ENCODE results near the gene SULT1A2.
"Not testable (repeated sequence)": the region's sequence is repeated elsewhere in the genome, so short reads cannot be mapped to it uniquely, and the experiment has no call there.

SULT1A2 gene

DNA sequence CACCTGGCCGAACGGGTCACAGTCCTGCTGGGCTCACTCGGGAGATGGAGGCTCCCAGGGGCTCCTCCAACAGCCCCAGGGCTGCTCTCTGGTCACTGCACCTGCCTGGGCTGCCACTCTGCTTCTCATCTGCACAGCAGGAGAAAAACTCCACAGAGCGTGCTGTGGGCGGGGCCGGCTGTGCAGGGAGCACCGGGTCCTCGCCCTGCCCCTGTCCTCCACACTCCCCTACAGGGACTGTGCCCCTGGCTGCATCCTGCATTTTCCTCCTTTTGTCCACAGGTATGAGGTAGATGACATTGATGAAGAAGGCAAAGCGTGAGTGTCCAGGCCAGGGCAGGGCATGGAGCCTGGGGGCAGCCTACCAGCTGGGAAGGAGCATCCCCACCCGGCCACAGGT lies 5.2 kb upstream of the SULT1A2 start:
- not testable (repeated sequence) for H3K4me3 Mint-ChIP-seq, ATAC-seq, H3K27ac Mint-ChIP-seq, DNase-seq, H3K9me3 Mint-ChIP-seq, H3K27me3 Mint-ChIP-seq
- H3K4me1 Mint-ChIP-seq: peaks cover 12% of the 10 kb centered on the region

GRCh38 chr16:28601589-28601988 lies 4.7 kb upstream of the SULT1A2 start:
- not testable (repeated sequence) for ATAC-seq, H3K9me3 Mint-ChIP-seq, H3K27ac Mint-ChIP-seq, H3K27me3 Mint-ChIP-seq, DNase-seq
- peaks cover 16% of the 10 kb centered on the region for H3K4me1 Mint-ChIP-seq
- H3K4me3 Mint-ChIP-seq: peak overlapping the region; percentile 26 to 44

- not testable (repeated sequence) for H3K27me3 Mint-ChIP-seq, H3K27ac Mint-ChIP-seq, H3K4me3 Mint-ChIP-seq, H3K9me3 Mint-ChIP-seq, DNase-seq
- ATAC-seq: peak; percentile 2
- peaks cover 22% of the 10 kb centered on the region for H3K4me1 Mint-ChIP-seq
These were observed 4.1 kb upstream of the SULT1A2 start for GRCh38 chr16:28600965-28601364.

- H3K27me3 Mint-ChIP-seq, H3K4me3 Mint-ChIP-seq, DNase-seq, H3K9me3 Mint-ChIP-seq, H3K27ac Mint-ChIP-seq: not testable (repeated sequence)
- peaks cover 23% of the 10 kb centered on the region for H3K4me1 Mint-ChIP-seq
- peak; percentile 93 for ATAC-seq
These were observed 2.8 kb upstream of the SULT1A2 start for GRCh38 chr16:28599377-28600285.

DNA sequence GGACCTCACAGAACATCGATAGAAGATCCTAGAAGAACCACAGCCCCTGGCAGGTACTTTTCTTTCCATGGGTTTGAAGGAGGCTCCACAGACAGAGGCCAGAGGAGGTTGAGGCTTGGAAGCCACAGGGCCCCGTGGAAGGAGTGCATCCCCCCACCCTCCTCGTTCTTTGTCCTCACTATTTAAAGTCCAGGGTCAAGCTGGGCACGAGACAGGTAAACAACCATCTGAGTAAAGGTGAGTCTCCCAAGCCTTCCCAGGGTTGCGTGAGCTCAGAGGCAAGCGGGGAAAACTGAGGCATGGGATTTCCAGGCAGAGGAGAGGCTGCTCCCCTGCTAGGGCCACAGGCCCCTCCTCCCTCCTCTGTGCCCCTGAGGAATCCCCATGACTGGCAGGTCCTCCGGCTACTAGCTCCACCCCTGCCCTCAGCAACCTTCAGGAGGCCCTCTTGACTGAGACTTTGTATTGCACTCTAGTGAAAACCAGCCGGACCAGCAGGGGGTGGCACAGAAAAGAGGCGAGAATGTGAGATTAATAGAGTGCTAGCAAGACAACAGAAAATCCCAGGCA lies 927 bp upstream of the SULT1A2 start:
- Mint-ChIP-seq H3K9me3 (no peaks in the 10 kb centered on the region), H3K27ac (peak overlapping the region in 1 of 2 donors; percentile 45), H3K4me1 (peaks cover 30% of the 10 kb centered on the region), H3K27me3 (no peaks in the 10 kb centered on the region), H3K4me3 (no peak overlapping the region)
- ATAC-seq (no peak), DNase-seq (no peak)

- H3K27ac Mint-ChIP-seq: no peak overlapping the region
- H3K4me3 Mint-ChIP-seq: no peak overlapping the region
- H3K27me3 Mint-ChIP-seq: no peaks in the 10 kb centered on the region
- peaks cover 30% of the 10 kb centered on the region for H3K4me1 Mint-ChIP-seq
- no peak for ATAC-seq
- H3K9me3 Mint-ChIP-seq: no peaks in the 10 kb centered on the region
- no peak for DNase-seq
These were observed 677 bp downstream of the SULT1A2 start for GRCh38 chr16:28596115-28596630.

DNA sequence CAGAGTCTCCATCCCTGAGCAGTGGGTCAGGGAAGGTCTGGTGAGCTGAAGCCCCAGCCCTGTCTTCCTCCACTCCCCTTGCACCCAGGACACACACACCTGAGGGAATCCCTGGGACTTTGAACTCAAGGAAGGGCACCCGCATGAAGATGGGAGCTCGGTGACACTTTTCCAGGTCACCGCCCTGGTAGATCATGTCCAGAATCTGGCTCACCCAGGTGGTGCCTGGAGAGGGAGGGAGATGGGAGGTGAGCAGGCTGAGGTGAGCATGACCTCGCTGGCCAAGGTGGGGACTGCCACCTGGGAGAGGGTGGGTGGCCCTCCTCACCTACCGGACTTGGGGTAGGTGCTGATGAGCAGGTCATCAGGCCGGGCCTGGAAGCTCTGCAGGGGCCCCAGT lies 1.4 kb downstream of the SULT1A2 start:
- peak overlapping the region in 1 of 2 donors; percentile 71 for H3K27ac Mint-ChIP-seq
- not testable (repeated sequence) for H3K27me3 Mint-ChIP-seq

DNA sequence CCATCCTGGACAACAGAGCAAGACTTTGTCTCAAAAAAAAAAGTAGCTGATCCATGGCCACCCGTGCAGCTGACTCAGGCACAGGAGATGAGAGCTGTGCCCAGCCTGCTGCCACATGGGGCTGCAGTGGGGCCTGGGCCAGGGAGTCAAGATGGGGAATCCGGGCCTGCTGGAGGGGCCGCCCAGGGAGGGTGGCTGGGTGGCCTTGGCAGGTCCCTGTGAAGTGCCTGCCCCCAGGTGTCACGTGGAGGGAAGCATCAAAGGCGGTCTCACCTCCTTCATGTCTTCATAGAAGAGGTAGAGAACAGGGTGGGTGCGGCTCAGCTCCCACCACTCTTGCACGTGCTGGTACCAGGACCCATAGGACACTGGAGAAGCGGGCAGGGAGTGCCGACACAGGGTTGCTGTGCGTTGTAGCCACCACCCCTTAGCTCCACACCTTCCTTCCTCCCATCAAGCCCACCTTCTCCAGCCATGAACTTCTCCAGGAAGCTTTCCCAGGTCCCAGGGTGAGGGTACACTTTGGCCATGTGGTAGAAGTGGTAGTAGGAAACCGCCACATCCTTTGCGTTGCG lies 3.8 kb downstream of the SULT1A2 start:
- Mint-ChIP-seq H3K9me3 (no peaks in the 10 kb centered on the region), H3K27me3 (no peaks in the 10 kb centered on the region), H3K4me1 (peaks cover 29% of the 10 kb centered on the region), H3K27ac (peak overlapping the region in 1 of 2 donors; percentile 67), H3K4me3 (no peak overlapping the region)
- DNase-seq: no peak
- ATAC-seq: peak; percentile 26

More for the DNA sequence above, 1.4 kb downstream of the SULT1A2 start:
- H3K9me3 Mint-ChIP-seq, DNase-seq, H3K4me3 Mint-ChIP-seq, ATAC-seq: not testable (repeated sequence)
- peaks cover 30% of the 10 kb centered on the region for H3K4me1 Mint-ChIP-seq

- H3K4me3 Mint-ChIP-seq: peak overlapping the region in 1 of 2 donors; percentile 45
- no peak for DNase-seq
- no peak for ATAC-seq
- H3K4me1 Mint-ChIP-seq: peaks cover 23% of the 10 kb centered on the region
- H3K27me3 Mint-ChIP-seq: no peaks in the 10 kb centered on the region
- H3K9me3 Mint-ChIP-seq: no peaks in the 10 kb centered on the region
- no peak overlapping the region for H3K27ac Mint-ChIP-seq
These were observed 4.3 kb downstream of the SULT1A2 start for GRCh38 chr16:28592511-28592910.

GRCh38 chr16:28591355-28591754 lies 5.5 kb downstream of the SULT1A2 start:
- Mint-ChIP-seq H3K4me1 (peaks cover 11% of the 10 kb centered on the region), H3K4me3 (no peak overlapping the region), H3K27me3 (no peaks in the 10 kb centered on the region), H3K9me3 (no peaks in the 10 kb centered on the region), H3K27ac (peak overlapping the region; percentile 40 to 49)
- no peak for ATAC-seq
- no peak for DNase-seq

DNA sequence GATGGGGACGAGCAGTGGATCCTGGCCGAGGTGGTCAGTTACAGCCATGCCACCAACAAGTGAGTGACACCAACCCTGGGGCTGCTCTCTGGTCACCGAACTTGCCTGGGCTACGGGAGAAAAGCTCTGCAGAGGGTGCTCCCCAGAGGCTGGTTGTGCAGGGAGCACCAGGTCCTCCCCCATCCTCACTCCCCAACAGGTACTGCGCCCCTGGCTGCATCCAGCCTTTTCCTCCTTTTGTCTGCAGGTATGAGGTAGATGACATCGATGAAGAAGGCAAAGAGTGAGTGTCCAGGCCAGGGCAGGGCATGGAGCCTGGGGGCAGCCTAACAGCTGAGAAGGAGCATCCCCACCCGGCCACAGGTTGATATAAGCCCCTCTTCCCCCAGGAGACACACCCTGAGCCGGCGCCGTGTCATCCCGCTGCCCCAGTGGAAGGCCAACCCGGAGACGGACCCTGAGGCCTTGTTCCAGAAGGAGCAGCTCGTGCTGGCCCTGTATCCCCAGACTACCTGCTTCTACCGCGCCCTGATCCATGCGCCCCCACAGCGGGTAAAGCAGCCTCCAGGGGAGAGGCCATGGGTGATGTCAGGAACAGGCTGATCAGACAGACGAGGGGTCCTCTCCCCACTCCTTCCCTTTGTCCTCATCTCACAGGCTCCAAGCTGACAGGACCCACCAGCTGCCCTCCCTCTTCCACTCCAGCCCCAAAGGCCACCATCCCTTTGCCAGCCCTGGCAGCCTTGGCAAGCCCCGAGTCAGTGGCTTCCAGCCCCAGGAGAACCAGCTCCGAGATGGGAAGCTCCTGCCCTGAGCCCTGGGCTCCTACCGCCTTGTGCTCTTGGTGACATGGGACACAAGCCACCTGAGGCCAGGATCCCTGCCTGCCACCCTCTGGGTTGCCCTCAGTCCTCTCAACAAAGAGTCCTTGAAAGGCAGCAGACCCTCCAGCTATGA lies 6.2 kb downstream of the SULT1A2 start:
- Mint-ChIP-seq H3K9me3 (no peaks in the 10 kb centered on the region), H3K27me3 (no peaks in the 10 kb centered on the region), H3K27ac (no peak overlapping the region), H3K4me3 (no peak overlapping the region), H3K4me1 (peaks cover 7% of the 10 kb centered on the region)
- no peak for ATAC-seq
- DNase-seq: no peak

GRCh38 chr16:28589930-28590329 lies 6.9 kb downstream of the SULT1A2 start:
- Mint-ChIP-seq H3K27me3 (no peaks in the 10 kb centered on the region), H3K9me3 (no peaks in the 10 kb centered on the region), H3K27ac (peak overlapping the region in 1 of 2 donors; percentile 43), H3K4me1 (peaks cover 7% of the 10 kb centered on the region), H3K4me3 (no peak overlapping the region)
- DNase-seq: no peak
- ATAC-seq: no peak

DNA sequence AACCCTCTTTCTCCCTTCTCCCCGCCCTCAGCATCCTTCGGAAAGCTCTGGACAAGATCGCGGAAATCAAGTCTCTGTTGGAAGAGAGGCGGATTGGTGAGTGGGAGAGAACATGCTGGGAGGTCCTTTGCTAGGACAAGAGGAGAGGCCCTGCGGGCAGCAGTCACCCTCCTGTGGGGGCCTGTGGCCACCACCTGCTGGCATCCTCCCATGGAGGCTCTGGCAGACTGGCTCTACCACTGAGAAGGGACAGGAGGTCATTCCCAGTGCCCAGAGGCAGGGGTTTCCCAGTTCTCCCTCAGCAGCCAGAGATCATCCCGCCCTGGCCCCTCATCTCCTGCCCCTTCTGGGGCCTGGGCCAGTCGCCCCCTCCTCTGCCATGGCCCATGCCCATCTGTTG lies 7.8 kb downstream of the SULT1A2 start:
- no peak for ATAC-seq
- Mint-ChIP-seq H3K9me3 (no peaks in the 10 kb centered on the region), H3K27ac (no peak overlapping the region), H3K4me3 (no peak overlapping the region), H3K4me1 (peaks cover 7% of the 10 kb centered on the region), H3K27me3 (no peaks in the 10 kb centered on the region)
- DNase-seq: no peak

GRCh38 chr16:28587386-28587785 lies 9.5 kb downstream of the SULT1A2 start:
- no peak for ATAC-seq
- H3K9me3 Mint-ChIP-seq: no peaks in the 10 kb centered on the region
- H3K27me3 Mint-ChIP-seq: no peaks in the 10 kb centered on the region
- peak overlapping the region in 1 of 2 donors; percentile 27 for H3K27ac Mint-ChIP-seq
- no peak overlapping the region for H3K4me3 Mint-ChIP-seq
- no peaks in the 10 kb centered on the region for H3K4me1 Mint-ChIP-seq
- no peak for DNase-seq

DNA sequence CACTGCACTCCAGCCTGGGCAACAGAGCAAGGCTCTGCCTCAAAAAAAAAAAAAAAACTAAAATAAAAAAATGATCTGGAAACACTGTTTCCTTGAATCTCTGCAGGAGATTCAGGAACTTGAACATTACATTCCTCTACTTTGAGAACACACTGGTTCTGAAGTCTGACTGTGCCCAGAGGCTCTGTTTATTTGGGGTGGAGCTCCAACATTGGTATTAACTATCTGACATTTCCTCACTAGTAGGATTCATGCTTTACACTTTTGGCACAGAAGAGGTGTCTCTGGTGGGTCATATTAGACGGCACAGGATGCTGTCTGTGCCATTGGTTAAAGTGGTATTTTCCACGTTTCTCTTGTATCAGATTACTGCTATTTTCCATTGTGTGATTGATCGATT lies 10.4 kb downstream of the SULT1A2 start:
- H3K4me1 Mint-ChIP-seq: no peaks in the 10 kb centered on the region
- DNase-seq: no peak
- no peaks in the 10 kb centered on the region for H3K9me3 Mint-ChIP-seq
- H3K4me3 Mint-ChIP-seq: no peak overlapping the region
- no peaks in the 10 kb centered on the region for H3K27me3 Mint-ChIP-seq
- no peak for ATAC-seq
- H3K27ac Mint-ChIP-seq: no peak overlapping the region

Data from stimulated activated naive CD8-positive, alpha-beta T cell treated with anti-CD3 and anti-CD28 coated beads, Interleukin-15, amount 100 ng/mL, for 72 hours (primary cell).